HepG2 (cell line): ENCODE results near the gene KRT10. TPM values are rescaled to one million over a fixed set of nuclear protein-coding genes. Genes with fewer than 3 reads are reported as not detected.

ENCODE experiments used
- ATAC-seq: fragments of 200-7000 bp; cut with Tn5 transposase; 3 replicates; pipeline ENCODE4 v1.9.1; 2020; ENCODE audit warnings: mild to moderate bottlenecking, moderate library complexity
- BruUV-seq: library from RNA; stranded (reverse); fragments of 400-500 nt; replicated peaks from 2 replicates; lab custom pipeline; 2021; lab: Mats Ljungman, UMichigan
- CTCF ChIA-PET: fragments of 300-600 bp; formaldehyde crosslinking; extraction: SDS; loops from one replicate; lab custom pipeline; 2021; ENCODE audit warnings: low total read pairs, inconsistent platforms, low intra/inter-chr PET ratio; lab: Yijun Ruan, JAX
- POLR2A ChIA-PET: fragments of 350-600 bp; sonication (Branson Sonifier 250); formaldehyde crosslinking; loops from one replicate; lab custom pipeline; 2020; ENCODE audit warnings: antibody characterized with exemption, inconsistent platforms; lab: Yijun Ruan, JAX
- DNase-seq: peaks from one replicate; pipeline ENCODE4 v3.0.0-alpha.2; 2015; ENCODE audit warnings: low spot score
- FAIRE-seq: peaks from 3 replicates; lab custom pipeline; 2011; peaks lifted over from hg19 to GRCh38; lab: Jason Lieb, UNC
- H2AFZ ChIP-seq: one replicate; pipeline ENCODE4 v1.6.1; 2011; ENCODE audit warnings: low read length, inconsistent platforms
- H3K27ac ChIP-seq: fragments of 300-600 bp; 3 replicates; pipeline ENCODE4 v1.8.0; 2011; ENCODE audit warnings: mixed run types, mild to moderate bottlenecking, mixed read lengths, low read length, inconsistent platforms; ENCODE audit not compliant: insufficient read depth; ENCODE audit errors: extremely low read length
- H3K27me3 ChIP-seq, 2 experiments: fragments of 200-600 bp in 1 of 2; 2 replicates in 1 of 2; 3 replicates in 1 of 2; pipeline versions ENCODE4 v1.6.0 to v1.8.0; 2011; ENCODE audit warnings: low read length in 2 of 2, mild to moderate bottlenecking in 2 of 2, moderate library complexity in 2 of 2, inconsistent platforms in 1 of 2; ENCODE audit not compliant: insufficient read depth in 2 of 2, control insufficient read depth in 1 of 2
- H3K36me3 ChIP-seq, 2 experiments: fragments of 200-600 bp in 1 of 2; replicated peaks in 1 of 2; 2 replicates in 1 of 2; 3 replicates in 1 of 2; pipeline versions ENCODE4 v1.5.1 to v1.8.0; 2011; ENCODE audit warnings: low read length in 2 of 2, inconsistent platforms in 1 of 2; ENCODE audit not compliant: insufficient read depth in 2 of 2, control insufficient read depth in 1 of 2
- H3K4me1 ChIP-seq: 2 replicates; pipeline ENCODE4 v1.5.1; 2012; ENCODE audit warnings: low read length, inconsistent platforms; ENCODE audit not compliant: insufficient read depth
- H3K4me2 ChIP-seq: 2 replicates; pipeline ENCODE4 v1.6.0; 2011; ENCODE audit warnings: low read depth, low read length, inconsistent platforms
- H3K4me3 ChIP-seq, 3 experiments: fragments of 200-600 bp in 1 of 3; sonication (generic), shearing (Covaris generic) in 1 of 3; replicated peaks in 1 of 3; 2 replicates each; pipeline ENCODE4 v1.5.1; 2011 to 2016; ENCODE audit warnings: low read length in 3 of 3, inconsistent platforms in 2 of 3, low read depth in 2 of 3, mild to moderate bottlenecking in 2 of 3, control low read depth in 1 of 3, mixed read lengths in 1 of 3; ENCODE audit not compliant: insufficient read depth in 1 of 3
- H3K79me2 ChIP-seq: one replicate; pipeline ENCODE4 v1.6.1; 2011; ENCODE audit warnings: low read length, inconsistent platforms; ENCODE audit not compliant: insufficient read depth
- H3K9ac ChIP-seq: 2 replicates; pipeline ENCODE4 v1.6.0; 2011; ENCODE audit warnings: mild to moderate bottlenecking, low read depth, low read length, inconsistent platforms; ENCODE audit not compliant: insufficient read depth
- H3K9me3 ChIP-seq: 2 replicates; pipeline ENCODE4 v1.5.1; 2012; ENCODE audit warnings: mild to moderate bottlenecking, low read length
- H4K20me1 ChIP-seq: 2 replicates; pipeline ENCODE4 v1.6.0; 2011; ENCODE audit warnings: inconsistent platforms, mild to moderate bottlenecking, low read length, moderate library complexity; ENCODE audit not compliant: insufficient read depth
- ZNF234 ChIP-seq: sonication (generic); formaldehyde crosslinking; conservative IDR thresholded peaks from 2 replicates; pipeline ENCODE4 v1.5.1; 2020; ENCODE audit warnings: mild to moderate bottlenecking, missing genetic modification reagents
- ZNF572 ChIP-seq: sonication (generic); formaldehyde crosslinking; IDR thresholded peaks from 2 replicates; pipeline ENCODE4 v1.5.1; 2020; ENCODE audit warnings: mild to moderate bottlenecking, missing genetic modification reagents
- WGBS: methylation state at CpG from one replicate; pipeline ENCODE4 v1.1.6; 2017; ENCODE audit warnings: low lambda C conversion rate; 5-methylcytosine and 5-hydroxymethylcytosine counted together
- in situ Hi-C: cut with HindIII; loops from 2 replicates; pipeline ENCODE4 v1.10.0; 2017; ENCODE audit warnings: low pct_unique_long_range_greater_than_20kb; ENCODE audit not compliant: extremely low pct_ligation_motif_present
- intact Hi-C: fragments of 100-400 bp; cut with micrococcal nuclease; formaldehyde crosslinking; loops from one replicate; pipeline ENCODE4 v1.10.0; 2022; ENCODE audit not compliant: unreplicated experiment
- polyA plus RNA-seq, 8 experiments: library from polyadenylated mRNA; depleted of rRNA in 3 of 8; stranded (reverse) in 7 of 8; unstranded in 1 of 8; fragments of >200 nt; fragmentation: Illumina TruSeq in 4 of 8; extraction: Trizol in 4 of 8; gene quantifications; 2 replicates each; pipeline versions ENCODE4 v1.2.1 to v1.2.3, GENCODE V29; 2011 to 2016; ENCODE audit warnings: low read depth in 4 of 8, missing spikeins in 1 of 8, mixed read lengths in 1 of 8; ENCODE audit not compliant: insufficient read depth in 1 of 8
- total RNA-seq, 5 experiments: library from RNA; depleted of rRNA; stranded (reverse); fragments of >200 nt; fragmentation: Illumina TruSeq; extraction: Trizol; gene quantifications; 2 replicates each; pipeline ENCODE4 v1.2.3, GENCODE V29; 2016; ENCODE audit warnings: low read depth in 1 of 5
- TF ChIP-seq, protein P1 (sequence below): sonication (generic); formaldehyde crosslinking; IDR thresholded peaks from 2 replicates; pipeline ENCODE4 v1.4.0; 2020; ENCODE audit warnings: mild to moderate bottlenecking, missing genetic modification reagents
- TF ChIP-seq, protein P2 (sequence below): sonication (generic); formaldehyde crosslinking; IDR thresholded peaks from 2 replicates; pipeline ENCODE4 v1.5.0; 2020; ENCODE audit warnings: mild to moderate bottlenecking, missing genetic modification reagents
- TF ChIP-seq, protein P3 (sequence below): sonication (generic); formaldehyde crosslinking; IDR thresholded peaks from 2 replicates; pipeline ENCODE4 v1.4.0; 2020; ENCODE audit warnings: missing genetic modification reagents, borderline replicate concordance
- TF ChIP-seq, protein P4 (sequence below): IDR thresholded peaks from 2 replicates; pipeline ENCODE4 v1.4.0; 2020; ENCODE audit warnings: mild to moderate bottlenecking, missing genetic modification reagents

Gene KRT10
- total and polyA plus RNA-seq, 2 of the 13 experiments (the other 11 are each of a cell fraction or from before 2014, with no cell fraction given) = 25.1 to 27.5 TPM

DNA sequence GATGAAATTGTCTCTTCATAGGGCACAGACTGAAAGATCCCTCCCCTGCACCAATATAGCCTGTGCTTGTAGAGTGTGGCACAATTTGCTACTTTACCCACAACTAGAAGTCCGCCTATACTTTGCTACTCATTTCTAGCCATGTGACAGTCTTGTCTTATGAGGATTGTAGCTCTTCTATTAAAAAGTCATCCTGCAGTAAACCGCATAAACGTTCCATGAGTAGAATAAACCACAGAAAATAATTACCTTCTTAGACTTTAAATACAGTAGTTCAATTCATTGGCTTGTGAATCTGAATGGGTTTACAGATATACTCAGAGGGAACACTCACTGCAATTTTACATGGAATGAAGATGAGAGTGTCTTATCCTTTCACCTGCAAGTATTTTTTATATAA is 44.4 kb downstream of the KRT10 start:
- Histone ChIP-seq H2AFZ (no peak overlapping the region), H3K9me3 (no peaks in the 10 kb centered on the region), H3K79me2 (no peaks in the 10 kb centered on the region), H3K4me1 (0 out of 2 replicates have a peak, but pooled peaks cover 8% of the 10 kb centered on the region), H3K4me3 (no peak overlapping the region), H3K27ac (no peak overlapping the region), H4K20me1 (no peaks in the 10 kb centered on the region), H3K4me2 (no peak overlapping the region), H3K27me3 (peaks cover 0 to 34% of the 10 kb centered on the region in 2 experiments; a peak in 3 of 5 replicates), H3K9ac (no peak overlapping the region), H3K36me3 (no peaks in the 10 kb centered on the region)
- in situ Hi-C loops = no loop called here
- ATAC-seq = no peak
- intact Hi-C loops = no loop called here
- TF ChIP-seq, protein P1, sequence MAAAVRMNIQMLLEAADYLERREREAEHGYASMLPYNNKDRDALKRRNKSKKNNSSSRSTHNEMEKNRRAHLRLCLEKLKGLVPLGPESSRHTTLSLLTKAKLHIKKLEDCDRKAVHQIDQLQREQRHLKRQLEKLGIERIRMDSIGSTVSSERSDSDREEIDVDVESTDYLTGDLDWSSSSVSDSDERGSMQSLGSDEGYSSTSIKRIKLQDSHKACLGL = no peak
- no peak for TF ChIP-seq ZNF234 (CRISPR knock-in tag)
- CTCF ChIA-PET = no interaction called here
- FAIRE-seq = no peak
- DNase-seq = no peak
- POLR2A ChIA-PET = no interaction called here
- no TSS peak for BruUV-seq
- 16% methylated on average over 3 of the region's 3 CpGs for WGBS

DNA sequence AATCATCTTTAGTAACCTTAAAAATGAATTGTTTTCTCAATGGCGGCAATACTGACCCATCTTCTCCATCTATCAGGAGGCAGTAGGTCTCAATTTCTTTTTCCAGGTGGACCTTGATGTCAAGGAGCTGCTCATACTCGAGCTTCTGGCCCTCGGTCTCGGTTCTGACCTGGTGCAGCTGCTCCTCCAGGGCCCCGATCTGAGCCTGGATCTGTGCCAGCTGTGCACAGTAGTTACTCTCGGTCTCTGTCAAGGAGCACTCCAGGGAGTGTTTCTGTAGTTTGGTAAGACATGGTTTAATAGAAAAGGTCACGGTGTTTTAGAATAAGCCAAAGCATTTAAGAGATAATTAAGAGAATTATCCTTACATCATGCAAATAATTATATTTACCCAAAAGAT is 45.0 kb downstream of the KRT10 start:
- in situ Hi-C loops = no loop called here
- ChIA-PET CTCF (no interaction called here), POLR2A (no interaction called here)
- no peaks in the 10 kb centered on the region for H3K79me2 ChIP-seq
- WGBS = 18% methylated on average over 7 of the region's 7 CpGs
- FAIRE-seq (no peak), ATAC-seq (no peak), DNase-seq (no peak)
- no peak overlapping the region for H2AFZ ChIP-seq
- H3K4me3 ChIP-seq = no peak overlapping the region
- no TSS peak for BruUV-seq
- intact Hi-C loops = no loop called here
- no peaks in the 10 kb centered on the region for H3K9me3 ChIP-seq
- H3K36me3 ChIP-seq = no peaks in the 10 kb centered on the region
- peaks cover 0 to 36% of the 10 kb centered on the region in 2 experiments; a peak in 3 of 5 replicates for H3K27me3 ChIP-seq
- no peaks in the 10 kb centered on the region for H4K20me1 ChIP-seq
- 0 out of 2 replicates have a peak, but pooled peaks cover 8% of the 10 kb centered on the region for H3K4me1 ChIP-seq
- H3K9ac ChIP-seq = no peak overlapping the region
- H3K4me2 ChIP-seq = no peak overlapping the region
- H3K27ac ChIP-seq = no peak overlapping the region
- no peak for TF ChIP-seq ZNF572 (CRISPR knock-in tag)
- TF ChIP-seq, protein P2, sequence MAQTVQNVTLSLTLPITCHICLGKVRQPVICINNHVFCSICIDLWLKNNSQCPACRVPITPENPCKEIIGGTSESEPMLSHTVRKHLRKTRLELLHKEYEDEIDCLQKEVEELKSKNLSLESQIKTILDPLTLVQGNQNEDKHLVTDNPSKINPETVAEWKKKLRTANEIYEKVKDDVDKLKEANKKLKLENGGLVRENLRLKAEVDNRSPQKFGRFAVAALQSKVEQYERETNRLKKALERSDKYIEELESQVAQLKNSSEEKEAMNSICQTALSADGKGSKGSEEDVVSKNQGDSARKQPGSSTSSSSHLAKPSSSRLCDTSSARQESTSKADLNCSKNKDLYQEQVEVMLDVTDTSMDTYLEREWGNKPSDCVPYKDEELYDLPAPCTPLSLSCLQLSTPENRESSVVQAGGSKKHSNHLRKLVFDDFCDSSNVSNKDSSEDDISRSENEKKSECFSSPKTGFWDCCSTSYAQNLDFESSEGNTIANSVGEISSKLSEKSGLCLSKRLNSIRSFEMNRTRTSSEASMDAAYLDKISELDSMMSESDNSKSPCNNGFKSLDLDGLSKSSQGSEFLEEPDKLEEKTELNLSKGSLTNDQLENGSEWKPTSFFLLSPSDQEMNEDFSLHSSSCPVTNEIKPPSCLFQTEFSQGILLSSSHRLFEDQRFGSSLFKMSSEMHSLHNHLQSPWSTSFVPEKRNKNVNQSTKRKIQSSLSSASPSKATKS = no peak
- TF ChIP-seq, protein P3, sequence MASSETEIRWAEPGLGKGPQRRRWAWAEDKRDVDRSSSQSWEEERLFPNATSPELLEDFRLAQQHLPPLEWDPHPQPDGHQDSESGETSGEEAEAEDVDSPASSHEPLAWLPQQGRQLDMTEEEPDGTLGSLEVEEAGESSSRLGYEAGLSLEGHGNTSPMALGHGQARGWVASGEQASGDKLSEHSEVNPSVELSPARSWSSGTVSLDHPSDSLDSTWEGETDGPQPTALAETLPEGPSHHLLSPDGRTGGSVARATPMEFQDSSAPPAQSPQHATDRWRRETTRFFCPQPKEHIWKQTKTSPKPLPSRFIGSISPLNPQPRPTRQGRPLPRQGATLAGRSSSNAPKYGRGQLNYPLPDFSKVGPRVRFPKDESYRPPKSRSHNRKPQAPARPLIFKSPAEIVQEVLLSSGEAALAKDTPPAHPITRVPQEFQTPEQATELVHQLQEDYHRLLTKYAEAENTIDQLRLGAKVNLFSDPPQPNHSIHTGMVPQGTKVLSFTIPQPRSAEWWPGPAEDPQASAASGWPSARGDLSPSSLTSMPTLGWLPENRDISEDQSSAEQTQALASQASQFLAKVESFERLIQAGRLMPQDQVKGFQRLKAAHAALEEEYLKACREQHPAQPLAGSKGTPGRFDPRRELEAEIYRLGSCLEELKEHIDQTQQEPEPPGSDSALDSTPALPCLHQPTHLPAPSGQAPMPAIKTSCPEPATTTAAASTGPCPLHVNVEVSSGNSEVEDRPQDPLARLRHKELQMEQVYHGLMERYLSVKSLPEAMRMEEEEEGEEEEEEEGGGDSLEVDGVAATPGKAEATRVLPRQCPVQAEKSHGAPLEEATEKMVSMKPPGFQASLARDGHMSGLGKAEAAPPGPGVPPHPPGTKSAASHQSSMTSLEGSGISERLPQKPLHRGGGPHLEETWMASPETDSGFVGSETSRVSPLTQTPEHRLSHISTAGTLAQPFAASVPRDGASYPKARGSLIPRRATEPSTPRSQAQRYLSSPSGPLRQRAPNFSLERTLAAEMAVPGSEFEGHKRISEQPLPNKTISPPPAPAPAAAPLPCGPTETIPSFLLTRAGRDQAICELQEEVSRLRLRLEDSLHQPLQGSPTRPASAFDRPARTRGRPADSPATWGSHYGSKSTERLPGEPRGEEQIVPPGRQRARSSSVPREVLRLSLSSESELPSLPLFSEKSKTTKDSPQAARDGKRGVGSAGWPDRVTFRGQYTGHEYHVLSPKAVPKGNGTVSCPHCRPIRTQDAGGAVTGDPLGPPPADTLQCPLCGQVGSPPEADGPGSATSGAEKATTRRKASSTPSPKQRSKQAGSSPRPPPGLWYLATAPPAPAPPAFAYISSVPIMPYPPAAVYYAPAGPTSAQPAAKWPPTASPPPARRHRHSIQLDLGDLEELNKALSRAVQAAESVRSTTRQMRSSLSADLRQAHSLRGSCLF (CRISPR knock-in tag) = no peak
- TF ChIP-seq, protein P4, sequence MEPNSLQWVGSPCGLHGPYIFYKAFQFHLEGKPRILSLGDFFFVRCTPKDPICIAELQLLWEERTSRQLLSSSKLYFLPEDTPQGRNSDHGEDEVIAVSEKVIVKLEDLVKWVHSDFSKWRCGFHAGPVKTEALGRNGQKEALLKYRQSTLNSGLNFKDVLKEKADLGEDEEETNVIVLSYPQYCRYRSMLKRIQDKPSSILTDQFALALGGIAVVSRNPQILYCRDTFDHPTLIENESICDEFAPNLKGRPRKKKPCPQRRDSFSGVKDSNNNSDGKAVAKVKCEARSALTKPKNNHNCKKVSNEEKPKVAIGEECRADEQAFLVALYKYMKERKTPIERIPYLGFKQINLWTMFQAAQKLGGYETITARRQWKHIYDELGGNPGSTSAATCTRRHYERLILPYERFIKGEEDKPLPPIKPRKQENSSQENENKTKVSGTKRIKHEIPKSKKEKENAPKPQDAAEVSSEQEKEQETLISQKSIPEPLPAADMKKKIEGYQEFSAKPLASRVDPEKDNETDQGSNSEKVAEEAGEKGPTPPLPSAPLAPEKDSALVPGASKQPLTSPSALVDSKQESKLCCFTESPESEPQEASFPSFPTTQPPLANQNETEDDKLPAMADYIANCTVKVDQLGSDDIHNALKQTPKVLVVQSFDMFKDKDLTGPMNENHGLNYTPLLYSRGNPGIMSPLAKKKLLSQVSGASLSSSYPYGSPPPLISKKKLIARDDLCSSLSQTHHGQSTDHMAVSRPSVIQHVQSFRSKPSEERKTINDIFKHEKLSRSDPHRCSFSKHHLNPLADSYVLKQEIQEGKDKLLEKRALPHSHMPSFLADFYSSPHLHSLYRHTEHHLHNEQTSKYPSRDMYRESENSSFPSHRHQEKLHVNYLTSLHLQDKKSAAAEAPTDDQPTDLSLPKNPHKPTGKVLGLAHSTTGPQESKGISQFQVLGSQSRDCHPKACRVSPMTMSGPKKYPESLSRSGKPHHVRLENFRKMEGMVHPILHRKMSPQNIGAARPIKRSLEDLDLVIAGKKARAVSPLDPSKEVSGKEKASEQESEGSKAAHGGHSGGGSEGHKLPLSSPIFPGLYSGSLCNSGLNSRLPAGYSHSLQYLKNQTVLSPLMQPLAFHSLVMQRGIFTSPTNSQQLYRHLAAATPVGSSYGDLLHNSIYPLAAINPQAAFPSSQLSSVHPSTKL (CRISPR knock-in tag) = no peak
